ENCODE measurements around the gene F7.

GRCh38 chr13:113096745-113097305 is 8.8 kb upstream of the F7 start:
- no peak for TF ChIP-seq TAF1 (IDR thresholded peaks at IDR 0.05; ENCODE audit: low read depth)
- TF ChIP-seq, protein P1, sequence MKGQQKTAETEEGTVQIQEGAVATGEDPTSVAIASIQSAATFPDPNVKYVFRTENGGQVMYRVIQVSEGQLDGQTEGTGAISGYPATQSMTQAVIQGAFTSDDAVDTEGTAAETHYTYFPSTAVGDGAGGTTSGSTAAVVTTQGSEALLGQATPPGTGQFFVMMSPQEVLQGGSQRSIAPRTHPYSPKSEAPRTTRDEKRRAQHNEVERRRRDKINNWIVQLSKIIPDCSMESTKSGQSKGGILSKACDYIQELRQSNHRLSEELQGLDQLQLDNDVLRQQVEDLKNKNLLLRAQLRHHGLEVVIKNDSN (IDR thresholded peaks at IDR 0.05), result no peak
- no peak for TF ChIP-seq FOXM1 (IDR thresholded peaks at IDR 0.05; ENCODE audit: borderline replicate concordance, low read depth)
- no peak for TF ChIP-seq MAX (IDR thresholded peaks at IDR 0.05)
- no peak for TF ChIP-seq EP300 (IDR thresholded peaks at IDR 0.05; ENCODE audit: borderline replicate concordance)
- TF ChIP-seq REST (IDR thresholded peaks at IDR 0.05; ENCODE audit: low read depth), result no peak
- no peak for TF ChIP-seq RAD21 (IDR thresholded peaks at IDR 0.05; ENCODE audit: low read depth)

Data from Ishikawa (cell line).